GM18868 (cell line): ENCODE results near the gene KAT5.
A peak's percentile ranks its signal among the peaks of the same experiment; 100 is the strongest.
"Not testable (repeated sequence)": the region's sequence is repeated elsewhere in the genome, so short reads cannot be mapped to it uniquely, and the experiment has no call there.

Source experiments
- ATAC-seq: cut with Tn5 transposase; IDR thresholded peaks from one replicate; pipeline ENCODE4 v1.9.1; 2021; ENCODE audit warnings: mild to moderate bottlenecking, moderate library complexity; ENCODE audit not compliant: unreplicated experiment

KAT5 gene

GRCh38 chr11:65708451-65708850 is 3.6 kb upstream of the KAT5 start:
- ATAC-seq = no peak

GRCh38 chr11:65709661-65710060 is 2.4 kb upstream of the KAT5 start:
- ATAC-seq = no peak

GRCh38 chr11:65710421-65710820 is 1.6 kb upstream of the KAT5 start:
- no peak for ATAC-seq

DNA sequence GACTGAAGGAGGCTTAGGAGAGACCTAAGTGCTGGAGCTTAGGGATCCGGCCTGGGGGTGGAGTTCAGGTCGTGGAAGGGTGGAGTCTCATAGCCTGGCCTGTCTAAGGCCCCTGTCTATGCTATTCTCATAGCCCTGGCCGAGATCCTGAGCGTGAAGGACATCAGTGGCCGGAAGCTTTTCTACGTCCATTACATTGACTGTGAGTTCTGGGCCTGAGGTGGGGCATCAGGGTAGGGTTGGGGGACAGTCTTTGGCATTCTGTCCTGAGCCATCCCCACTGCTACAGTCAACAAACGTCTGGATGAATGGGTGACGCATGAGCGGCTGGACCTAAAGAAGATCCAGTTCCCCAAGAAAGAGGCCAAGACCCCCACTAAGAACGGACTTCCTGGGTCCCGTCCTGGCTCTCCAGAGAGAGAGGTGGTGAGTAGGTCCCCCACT is 603 bp downstream of the KAT5 start:
- ATAC-seq = no peak

- ATAC-seq = no peak
Measured at GRCh38 chr11:65713212-65713969, 1.3 kb downstream of the KAT5 start.

GRCh38 chr11:65714433-65714832 is 2.4 kb downstream of the KAT5 start:
- no peak for ATAC-seq

- no peak for ATAC-seq
Measured at GRCh38 chr11:65716302-65716701, 4.2 kb downstream of the KAT5 start.

GRCh38 chr11:65716774-65717405 is 4.8 kb downstream of the KAT5 start:
- no peak for ATAC-seq

DNA sequence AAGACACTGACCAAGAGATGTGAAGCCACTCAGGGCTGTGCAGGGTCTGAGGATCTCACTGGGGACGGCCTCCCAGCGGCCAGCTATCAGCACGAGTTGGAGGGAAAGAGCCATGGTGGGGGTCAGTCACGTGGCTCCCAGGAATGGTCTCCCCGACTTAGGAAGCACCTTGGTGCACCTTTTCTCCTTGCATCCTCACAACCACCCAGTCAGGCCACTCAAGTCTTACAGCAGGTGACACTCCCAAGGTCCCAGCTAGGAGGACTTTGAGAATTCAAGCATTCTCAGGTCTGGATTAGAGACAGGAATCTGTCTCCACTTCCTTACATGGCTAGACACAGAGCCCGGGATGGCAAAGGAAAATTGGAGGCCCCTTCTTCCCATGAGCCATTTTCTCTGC is 5.9 kb downstream of the KAT5 start:
- ATAC-seq = no peak

DNA sequence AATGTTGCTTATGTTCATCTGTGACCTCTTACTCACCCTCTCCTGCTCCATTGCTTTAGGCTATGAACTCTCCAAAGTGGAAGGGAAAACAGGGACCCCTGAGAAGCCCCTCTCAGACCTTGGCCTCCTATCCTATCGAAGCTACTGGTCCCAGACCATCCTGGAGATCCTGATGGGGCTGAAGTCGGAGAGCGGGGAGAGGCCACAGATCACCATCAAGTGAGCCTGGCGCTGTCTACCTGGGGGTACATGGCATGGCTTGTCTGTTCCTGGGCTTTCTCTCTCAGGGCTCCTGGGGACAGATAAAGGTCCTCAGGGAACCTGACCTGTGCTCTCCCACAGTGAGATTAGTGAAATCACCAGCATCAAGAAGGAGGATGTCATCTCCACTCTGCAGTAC is 6.5 kb downstream of the KAT5 start:
- no peak for ATAC-seq

DNA sequence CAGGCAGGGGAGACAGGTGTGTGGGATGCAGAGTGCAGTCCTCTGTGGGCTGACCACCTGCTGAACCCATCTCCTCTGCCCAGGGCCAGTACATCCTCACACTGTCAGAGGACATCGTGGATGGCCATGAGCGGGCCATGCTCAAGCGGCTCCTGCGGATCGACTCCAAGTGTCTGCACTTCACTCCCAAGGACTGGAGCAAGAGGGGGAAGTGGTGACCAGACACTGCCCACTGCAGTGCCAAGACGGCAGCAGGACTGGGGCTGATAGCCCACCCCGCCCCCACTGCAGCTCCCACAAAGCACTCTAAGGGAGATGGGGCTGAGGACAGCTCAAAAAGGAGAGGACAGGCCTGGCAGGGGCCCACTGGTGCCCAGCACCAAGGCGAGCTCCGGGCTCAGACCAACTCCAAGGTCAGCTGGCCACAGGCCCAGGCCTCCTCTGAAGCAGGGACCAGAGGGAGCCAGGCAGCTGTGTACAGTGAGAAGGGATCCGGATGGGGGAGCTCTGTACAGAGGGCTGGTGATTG is 7.0 kb downstream of the KAT5 start:
- ATAC-seq = no peak

DNA sequence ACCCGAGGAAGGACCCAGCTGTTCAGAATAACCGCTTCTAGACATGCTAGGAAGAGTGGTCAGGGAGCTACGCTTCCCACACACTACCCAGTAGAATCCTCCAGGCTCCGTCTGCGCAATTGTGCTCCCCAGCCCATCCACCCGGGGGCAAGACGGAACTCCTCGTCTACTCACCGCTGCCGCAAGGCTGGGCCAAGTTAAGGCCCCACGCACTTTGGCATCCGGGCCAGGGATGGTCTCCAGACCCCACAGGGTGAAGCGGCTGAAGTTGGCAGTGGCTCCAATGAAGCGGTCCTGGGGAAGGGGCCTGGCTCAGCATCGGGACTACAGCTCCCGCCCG is 7.8 kb downstream of the KAT5 start:
- peak; percentile 7 for ATAC-seq

GRCh38 chr11:65720211-65720934 is 8.3 kb downstream of the KAT5 start, which contains the start of gene RNASEH2C:
Gene RNASEH2C, minus strand, starts transcription at chr11:65720798. Its CDS starts 40 bp downstream, at chr11:65720758.
- ATAC-seq = peak; percentile 77

DNA sequence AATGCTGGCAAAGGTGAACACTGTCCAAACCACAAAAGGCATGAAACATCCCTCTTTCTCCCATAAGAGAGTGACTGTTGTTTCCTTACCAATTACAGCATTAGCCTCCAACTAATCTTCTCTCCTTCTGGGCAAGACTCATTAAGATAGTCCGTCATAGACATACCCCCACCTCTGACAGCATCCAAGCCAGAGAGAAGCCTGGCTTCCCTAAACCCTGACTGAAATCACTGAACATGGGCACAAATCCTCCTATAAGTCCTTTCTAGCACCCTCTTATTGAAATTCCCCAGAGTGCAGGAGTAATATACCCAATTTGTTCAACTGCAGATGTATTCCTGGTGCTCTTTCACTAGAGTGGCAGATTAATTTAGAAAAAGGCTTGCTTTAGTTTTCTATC is 10.2 kb downstream of the KAT5 start:
- no peak for ATAC-seq

GRCh38 chr11:65726660-65727059 is 14.6 kb downstream of the KAT5 start:
- no peak for ATAC-seq

DNA sequence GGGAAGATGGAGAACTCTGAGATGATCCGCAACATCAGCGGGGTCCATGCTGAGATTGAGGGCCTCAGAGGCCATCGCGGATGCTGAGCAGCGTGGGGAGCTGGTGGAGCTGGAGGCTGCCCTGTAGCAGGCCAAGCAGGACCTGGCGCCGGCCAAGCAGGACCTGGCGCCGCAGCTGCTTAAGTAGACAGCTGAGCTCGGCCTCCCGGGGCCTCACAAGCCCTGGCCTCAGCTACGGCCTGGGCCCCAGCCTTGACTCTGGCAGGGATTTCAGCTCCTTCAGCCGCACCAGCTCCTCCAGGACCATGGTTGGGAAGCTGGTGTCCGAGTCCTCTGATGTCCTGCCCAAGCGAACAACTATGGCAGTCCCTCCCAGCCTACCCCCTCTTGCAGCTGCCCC is 15.8 kb downstream of the KAT5 start:
- no peak for ATAC-seq

- no peak for ATAC-seq
Measured at GRCh38 chr11:65730461-65730860, 18.4 kb downstream of the KAT5 start.

- ATAC-seq = not testable (repeated sequence)
Measured at GRCh38 chr11:65735111-65735510, 23.1 kb downstream of the KAT5 start.

DNA sequence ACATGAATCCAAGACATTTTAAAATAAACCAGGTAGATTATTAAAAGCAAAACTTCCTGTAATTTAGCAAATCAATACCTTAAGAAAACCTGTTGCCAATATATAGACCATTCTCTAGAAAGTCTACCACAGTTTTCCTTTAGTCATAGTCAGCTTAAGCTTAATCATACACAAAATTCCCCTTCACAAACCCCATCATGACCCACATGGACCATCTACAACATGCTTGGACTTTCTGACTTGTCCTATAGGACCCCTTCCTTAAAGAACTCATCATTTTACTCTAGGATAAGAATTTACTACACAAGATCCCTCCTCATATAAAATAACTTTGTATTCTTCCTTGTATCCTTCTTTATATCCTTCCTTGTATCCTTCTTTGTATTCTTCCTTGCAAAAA is 24.8 kb downstream of the KAT5 start:
- no peak for ATAC-seq

GRCh38 chr11:65739022-65739421 is 27.0 kb downstream of the KAT5 start:
- no peak for ATAC-seq

DNA sequence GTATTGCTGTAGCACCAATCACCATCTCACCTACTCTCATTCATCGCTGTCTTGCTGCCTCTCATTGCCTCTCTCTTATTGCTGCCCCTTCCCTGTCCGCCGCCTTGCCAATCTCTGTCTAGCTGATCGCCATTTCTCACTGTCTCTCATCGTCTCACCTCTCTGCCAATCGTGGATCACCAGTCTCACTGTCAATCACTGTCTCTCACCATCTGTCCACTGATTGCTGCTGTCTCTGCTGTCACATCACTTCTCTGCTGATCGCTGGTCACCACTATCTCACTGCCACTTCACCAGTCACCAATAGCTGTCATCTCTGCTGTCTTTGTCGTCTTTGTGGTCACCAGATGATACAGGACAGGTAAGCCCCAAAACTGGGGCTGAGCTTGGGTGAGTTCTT is 29.1 kb downstream of the KAT5 start:
- no peak for ATAC-seq

GRCh38 chr11:65742353-65742752 is 30.3 kb downstream of the KAT5 start:
- no peak for ATAC-seq
